Measurements from ENCODE around the gene PRDX3.
"Not testable (repeated sequence)": the region's sequence is repeated elsewhere in the genome, so short reads cannot be mapped to it uniquely, and the experiment has no call there.

The PRDX3 gene

GRCh38 chr10:119206603-119207365 is 28.2 kb upstream of the PRDX3 start:
- DNase-seq (ENCODE audit: low read depth, low spot score) = no peak

GRCh38 chr10:119205894-119206602 is 27.4 kb upstream of the PRDX3 start:
- no peak for DNase-seq (ENCODE audit: low read depth, low spot score)

GRCh38 chr10:119203006-119203405 is 24.4 kb upstream of the PRDX3 start:
- no peak for DNase-seq (ENCODE audit: low read depth, low spot score)

GRCh38 chr10:119201233-119201632 is 22.6 kb upstream of the PRDX3 start:
- DNase-seq (ENCODE audit: low read depth, low spot score) = no peak

- peak; percentile 60 for DNase-seq (ENCODE audit: low read depth, low spot score)
Measured at GRCh38 chr10:119199231-119199992, 20.8 kb upstream of the PRDX3 start.

- no peak for DNase-seq (ENCODE audit: low read depth, low spot score)
Measured at GRCh38 chr10:119198438-119198837, 19.8 kb upstream of the PRDX3 start.

GRCh38 chr10:119197921-119198320 is 19.3 kb upstream of the PRDX3 start:
- DNase-seq (ENCODE audit: low read depth, low spot score) = no peak

- DNase-seq (ENCODE audit: low read depth, low spot score) = no peak
Measured at GRCh38 chr10:119191881-119192280, 13.3 kb upstream of the PRDX3 start.

GRCh38 chr10:119190954-119191785 is 12.6 kb upstream of the PRDX3 start:
- no peak for DNase-seq (ENCODE audit: low read depth, low spot score)

GRCh38 chr10:119190353-119190752 is 11.7 kb upstream of the PRDX3 start:
- no peak for DNase-seq (ENCODE audit: low read depth, low spot score)

GRCh38 chr10:119189811-119190282 is 11.2 kb upstream of the PRDX3 start:
- no peak for DNase-seq (ENCODE audit: low read depth, low spot score)

GRCh38 chr10:119183664-119184412 is 5.2 kb upstream of the PRDX3 start:
- DNase-seq (ENCODE audit: low read depth, low spot score) = no peak

GRCh38 chr10:119180850-119181400 is 2.3 kb upstream of the PRDX3 start:
- not testable (repeated sequence) for DNase-seq (ENCODE audit: low read depth, low spot score)

GRCh38 chr10:119177708-119178371 is 772 bp downstream of the PRDX3 start:
- no peak for DNase-seq (ENCODE audit: low read depth, low spot score)

GRCh38 chr10:119176166-119176565 is 2.4 kb downstream of the PRDX3 start:
- no peak for DNase-seq (ENCODE audit: low read depth, low spot score)

GRCh38 chr10:119174109-119174508 is 4.5 kb downstream of the PRDX3 start:
- DNase-seq (ENCODE audit: low read depth, low spot score) = no peak

GRCh38 chr10:119167041-119167440 is 11.6 kb downstream of the PRDX3 start:
- DNase-seq (ENCODE audit: low read depth, low spot score) = no peak

- DNase-seq (ENCODE audit: low read depth, low spot score) = no peak
Measured at GRCh38 chr10:119166564-119166963, 12.0 kb downstream of the PRDX3 start.

GRCh38 chr10:119166118-119166500 is 12.5 kb downstream of the PRDX3 start:
- DNase-seq (ENCODE audit: low read depth, low spot score) = no peak

Measured in iPS DF 19.7 (cell line).